Activated naive CD8-positive, alpha-beta T cell treated with anti-CD3 and anti-CD28 coated beads, Interleukin-2, amount 50 U/mL, for 16 hours (primary cell): Measurements from ENCODE around the gene P2RY11.

Experiments used
- DNase-seq: peaks from one replicate; pipeline ENCODE4 v3.0.0-alpha.2; 2020; ENCODE audit warnings: low read depth, low spot score

Gene P2RY11

DNA sequence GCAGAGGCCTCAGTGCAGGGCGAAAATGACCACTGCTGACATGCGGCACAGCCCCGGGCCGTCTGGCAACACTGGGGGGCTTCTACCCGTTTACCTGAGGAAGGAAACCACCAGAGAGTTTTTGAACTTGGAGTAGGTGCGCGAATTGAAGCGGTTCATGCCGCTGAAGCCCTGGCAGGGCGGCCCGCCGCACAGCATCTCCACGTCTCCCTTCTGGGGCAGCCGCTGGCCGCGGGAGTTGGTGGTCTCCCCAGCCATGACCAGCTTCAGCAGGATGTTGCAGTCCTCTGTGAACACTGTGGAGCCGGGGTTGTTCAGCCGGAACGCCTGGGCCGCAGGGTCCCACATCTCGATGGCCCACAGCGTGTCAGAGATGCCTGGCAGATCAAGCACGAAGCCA lies 28.5 kb downstream of the P2RY11 start:
- no peak for DNase-seq

DNA sequence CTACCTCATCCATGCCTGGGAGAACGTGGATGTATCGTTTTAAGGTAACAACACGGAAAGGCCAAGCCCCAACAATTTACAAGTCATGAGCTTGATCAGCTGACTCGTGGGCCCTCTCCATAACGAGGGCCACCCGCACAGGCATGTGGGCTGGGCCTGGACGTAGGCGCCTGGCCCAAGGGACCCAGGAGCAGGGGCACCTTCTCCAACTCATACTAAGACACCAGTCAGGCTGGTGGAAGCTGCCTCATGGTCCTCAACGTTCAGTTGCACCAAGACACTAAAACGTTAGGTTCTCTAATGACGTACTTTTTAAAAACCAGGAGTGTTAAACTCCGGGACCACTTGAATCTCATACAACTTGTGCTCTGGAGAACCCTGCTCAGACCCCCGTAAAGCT lies 30.0 kb downstream of the P2RY11 start:
- DNase-seq: no peak

DNA sequence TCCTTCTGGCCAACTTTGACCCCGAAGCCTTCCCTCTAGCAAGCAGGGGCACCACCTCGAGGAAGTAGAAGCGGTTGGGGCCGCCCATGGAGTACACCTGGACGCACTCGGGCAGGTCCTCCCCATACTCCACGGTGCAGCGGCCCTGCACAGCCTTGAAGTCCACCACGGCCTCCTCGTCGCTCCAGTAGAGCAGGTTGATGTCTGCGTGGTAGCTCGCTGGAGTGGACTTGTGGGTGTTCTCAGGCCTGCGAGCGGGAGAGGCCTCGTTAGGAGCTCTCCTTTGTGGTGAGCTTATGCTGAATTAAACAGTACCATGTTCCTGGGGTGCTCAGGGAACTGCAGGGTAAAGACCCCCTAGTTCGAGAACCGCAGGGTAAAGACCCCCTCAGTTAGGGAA lies 30.5 kb downstream of the P2RY11 start:
- no peak for DNase-seq

DNA sequence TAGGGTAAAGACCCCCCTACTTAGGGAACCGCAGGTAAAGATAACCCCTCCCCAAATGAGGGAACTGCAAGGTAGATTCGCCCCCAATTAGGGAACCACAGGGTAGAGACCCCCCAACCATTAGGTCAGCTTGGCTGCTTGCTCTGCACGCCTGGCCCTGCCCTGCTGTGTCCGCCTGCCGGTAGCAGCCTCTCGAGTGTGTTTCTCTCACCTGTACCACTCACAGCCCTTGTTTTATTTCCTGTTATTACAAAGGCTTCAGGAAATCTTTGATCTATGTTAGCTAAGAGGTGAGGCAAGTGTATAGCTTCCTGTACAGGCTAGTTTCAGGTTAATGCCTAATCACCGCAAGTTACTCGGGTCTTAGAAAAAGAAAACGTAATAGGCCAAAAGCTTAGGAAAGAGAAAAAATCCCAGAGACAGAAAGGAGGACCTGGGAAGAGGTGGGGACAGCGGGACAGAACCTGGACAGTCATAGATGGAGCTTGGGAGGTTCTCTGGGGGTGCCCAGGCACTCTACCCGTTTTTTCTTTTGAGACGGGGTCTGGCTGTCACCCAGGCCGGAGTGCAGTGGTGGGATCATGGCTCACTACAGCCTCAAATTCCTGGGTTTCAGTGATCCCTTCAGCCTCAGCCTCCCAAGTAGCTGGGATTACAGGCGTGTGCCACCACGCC lies 31.3 kb downstream of the P2RY11 start:
- DNase-seq: no peak

DNA sequence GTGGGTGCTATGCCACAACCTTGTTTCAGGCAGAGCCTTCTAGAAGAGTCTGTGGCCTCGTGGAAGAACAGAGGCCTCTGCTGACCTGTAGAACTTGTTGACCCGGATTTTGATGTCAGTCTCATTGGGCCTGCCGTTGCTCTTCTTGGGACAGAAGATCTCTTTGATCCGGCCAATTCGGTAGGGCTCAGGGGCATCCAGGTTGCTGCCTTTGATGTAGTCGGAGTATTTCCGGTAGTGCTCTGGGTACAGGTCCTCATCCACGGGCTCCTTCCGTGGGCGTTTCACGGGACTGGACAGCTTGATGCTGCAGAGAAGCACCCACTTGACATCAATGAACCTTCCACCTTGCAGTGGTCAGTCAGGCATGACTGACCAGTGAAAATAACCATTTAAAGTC lies 32.2 kb downstream of the P2RY11 start:
- no peak for DNase-seq

DNA sequence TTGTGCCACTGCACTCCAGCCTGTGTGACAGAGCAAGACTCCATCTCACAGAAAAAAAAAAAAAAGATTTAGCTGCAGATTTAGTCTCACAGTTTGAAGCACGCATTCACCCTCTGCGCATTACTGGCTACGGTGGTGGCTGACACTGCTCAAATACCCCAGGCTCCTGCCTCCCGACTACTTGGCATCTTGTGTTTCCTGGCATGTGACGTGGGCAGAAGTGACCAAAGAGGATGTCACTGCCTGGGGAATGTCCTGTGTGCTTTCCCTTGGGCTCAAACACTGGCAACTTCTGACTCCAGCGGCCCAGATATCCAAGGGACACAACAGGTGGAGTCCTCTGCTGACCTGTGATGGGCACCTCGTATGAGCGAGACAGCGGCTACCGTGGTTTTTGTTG lies 32.9 kb downstream of the P2RY11 start:
- DNase-seq: no peak

DNA sequence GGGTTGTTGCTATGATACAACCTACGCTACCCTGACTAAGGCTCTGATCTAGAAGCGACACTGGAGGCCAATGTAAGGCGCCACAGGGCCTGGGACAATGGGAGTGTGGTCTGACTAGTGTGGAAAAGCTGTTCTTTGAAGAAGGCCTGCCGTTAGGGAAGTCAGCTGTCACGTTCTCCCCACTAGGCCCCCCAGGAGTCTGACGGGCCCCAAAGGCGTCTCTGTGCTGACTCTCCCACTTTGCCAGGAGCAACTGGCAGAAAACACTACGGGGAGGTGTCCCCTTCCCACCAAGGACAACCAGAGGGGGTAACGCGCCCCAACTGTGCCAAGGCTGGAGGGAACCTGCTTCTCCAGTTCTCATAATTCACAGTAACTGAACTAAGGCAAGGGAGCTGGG lies 33.5 kb downstream of the P2RY11 start:
- DNase-seq: no peak

DNA sequence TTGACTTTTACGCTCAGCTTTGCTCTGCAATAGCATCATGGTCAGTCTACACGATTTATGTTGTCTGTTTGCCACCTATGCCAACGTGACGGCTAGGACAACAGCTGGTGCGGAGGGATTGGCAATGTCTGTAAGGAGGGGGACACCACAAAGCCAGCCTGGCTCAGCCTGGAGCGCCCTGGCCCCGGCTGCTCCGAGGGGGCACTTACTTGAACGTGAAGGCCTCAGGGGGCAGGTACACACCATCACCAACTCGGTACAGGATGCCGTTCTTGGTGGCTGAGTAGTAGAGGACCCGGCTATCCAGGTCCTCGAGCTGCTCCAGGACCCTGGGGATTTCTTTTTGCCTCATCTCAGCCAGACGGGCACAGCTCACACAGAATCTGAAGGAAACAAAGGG lies 34.6 kb downstream of the P2RY11 start:
- DNase-seq: no peak

DNA sequence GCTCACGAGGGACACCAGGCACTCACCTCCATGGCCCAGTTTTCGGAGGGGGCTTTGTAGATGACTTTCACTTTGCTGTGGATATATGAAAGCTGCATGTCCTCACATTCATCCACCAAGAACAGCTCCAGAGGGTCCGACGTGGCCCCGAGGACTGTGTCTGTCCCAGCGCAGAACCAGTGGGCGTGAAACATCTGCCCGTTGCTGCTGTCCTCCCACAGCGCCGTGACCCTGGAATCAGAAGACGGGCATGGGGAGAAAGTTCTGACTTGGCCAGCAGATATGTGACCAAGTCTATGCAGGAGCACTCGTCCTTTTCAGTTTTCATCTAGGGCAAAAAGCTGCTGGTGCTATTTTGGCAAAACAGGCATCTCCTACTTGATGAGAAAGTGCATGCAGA lies 37.9 kb downstream of the P2RY11 start:
- DNase-seq: no peak

DNA sequence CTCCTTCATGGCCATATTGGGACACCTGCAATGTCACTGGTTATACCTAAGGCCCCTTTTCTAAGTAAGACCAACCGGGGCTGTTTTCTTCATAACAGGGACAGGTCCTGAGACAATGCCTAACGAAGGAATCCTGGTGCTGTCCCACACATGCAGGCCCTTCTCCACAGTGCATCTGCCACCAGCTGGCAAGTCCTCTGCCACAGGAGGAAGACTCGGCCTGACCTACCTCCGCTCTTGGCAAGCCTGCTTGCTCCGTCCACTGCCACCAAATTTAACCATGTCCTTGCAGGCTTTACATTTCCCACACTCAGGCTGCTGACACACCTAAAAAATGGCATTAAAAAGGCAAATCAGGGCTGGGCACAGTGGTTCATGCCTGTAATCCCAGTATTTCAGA lies 40.0 kb downstream of the P2RY11 start:
- no peak for DNase-seq

DNA sequence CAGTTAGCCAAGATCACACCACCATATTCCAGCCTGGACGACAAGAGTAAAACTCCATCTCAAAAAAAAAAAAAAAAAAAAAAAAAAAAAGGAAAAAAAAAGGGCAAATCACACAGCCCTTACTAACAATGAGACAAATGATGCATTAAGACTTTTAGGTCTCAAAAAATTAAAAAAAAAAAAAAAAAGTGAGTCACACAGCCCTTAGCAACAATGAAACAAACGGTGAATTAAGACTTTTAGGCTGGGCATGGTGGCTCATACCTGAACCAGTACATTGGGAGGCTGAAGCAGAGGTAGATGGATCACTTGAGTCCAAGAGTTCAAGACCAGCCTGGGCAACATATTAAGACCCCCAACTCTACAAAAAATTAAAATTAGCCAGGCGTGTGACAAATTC lies 40.6 kb downstream of the P2RY11 start:
- DNase-seq: no peak

DNA sequence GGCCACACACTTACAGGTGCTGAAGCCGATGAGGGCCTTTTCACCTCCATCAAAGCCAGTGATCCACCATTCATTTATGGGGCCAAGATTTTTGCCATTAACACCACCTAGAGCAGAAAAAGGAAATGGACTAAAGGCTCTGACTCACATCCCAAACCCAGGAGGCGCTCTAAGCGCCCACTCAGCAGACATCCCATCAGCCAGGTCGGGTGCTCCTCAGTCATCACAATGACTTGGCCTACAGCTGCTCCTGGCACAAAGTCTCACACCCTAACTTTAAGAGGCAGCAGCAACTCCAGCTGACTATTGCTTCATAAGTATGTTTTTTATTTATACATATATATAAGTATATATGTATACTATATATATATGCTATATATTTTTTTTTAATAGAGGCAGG lies 44.3 kb downstream of the P2RY11 start:
- no peak for DNase-seq

DNA sequence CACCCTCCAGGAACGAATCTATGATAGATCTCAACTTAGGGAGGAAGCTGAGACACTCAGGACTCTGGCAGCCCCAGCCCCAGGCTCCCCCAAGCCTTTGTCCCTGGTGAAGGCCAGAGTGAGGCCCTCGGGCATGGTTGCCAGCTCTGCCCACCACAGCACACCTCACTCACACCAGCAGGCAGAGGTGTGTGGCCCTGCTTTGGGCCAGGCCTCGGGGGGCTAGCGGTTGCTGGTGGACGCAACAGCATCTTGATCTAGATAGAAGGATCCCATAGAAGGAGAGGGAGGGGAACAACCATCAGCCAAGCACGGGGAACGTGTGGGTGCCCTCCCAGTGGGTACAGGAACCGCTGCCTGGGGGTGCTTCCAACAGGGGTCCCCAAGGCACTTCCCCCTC lies 46.6 kb downstream of the P2RY11 start:
- DNase-seq: no peak

DNA sequence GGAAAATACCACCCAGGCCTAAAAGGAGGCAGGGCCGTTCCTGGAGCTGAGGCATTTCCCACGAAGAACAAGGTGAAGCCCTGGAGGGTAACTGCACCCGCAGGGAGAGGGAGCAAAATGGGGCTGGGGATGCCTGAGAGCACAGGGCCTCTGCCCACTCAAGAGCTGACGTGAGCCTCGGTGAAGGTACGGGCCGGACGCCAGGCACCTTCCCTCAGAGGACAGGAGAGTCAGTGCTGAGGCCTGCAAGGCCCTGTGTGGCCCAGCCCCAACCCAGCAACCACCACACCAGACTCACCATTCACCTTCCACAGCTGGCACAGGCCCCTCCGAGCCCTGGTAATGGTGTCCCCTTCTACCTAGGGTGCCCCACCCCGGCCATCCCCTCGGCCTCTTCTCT lies 47.0 kb downstream of the P2RY11 start:
- DNase-seq: no peak

DNA sequence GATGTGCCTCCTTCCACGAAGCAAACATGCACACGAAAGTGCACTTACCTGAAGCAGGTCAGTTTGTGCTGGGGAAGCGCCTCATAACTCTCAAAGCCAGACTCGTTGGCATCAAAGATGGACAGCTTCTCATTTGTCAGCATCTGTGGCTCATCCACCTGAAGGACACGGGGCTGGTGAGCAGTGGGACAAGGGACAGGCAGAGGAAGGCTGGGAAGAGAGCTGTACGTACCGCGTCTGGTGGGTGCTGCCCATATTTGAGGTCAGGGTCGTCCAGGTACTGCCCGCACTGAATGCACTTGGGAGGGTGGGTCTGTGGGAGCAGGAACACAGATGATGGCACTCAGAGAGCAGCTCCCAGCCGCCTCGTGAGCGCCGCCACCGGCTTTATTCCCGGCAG lies 48.1 kb downstream of the P2RY11 start:
- DNase-seq: no peak

DNA sequence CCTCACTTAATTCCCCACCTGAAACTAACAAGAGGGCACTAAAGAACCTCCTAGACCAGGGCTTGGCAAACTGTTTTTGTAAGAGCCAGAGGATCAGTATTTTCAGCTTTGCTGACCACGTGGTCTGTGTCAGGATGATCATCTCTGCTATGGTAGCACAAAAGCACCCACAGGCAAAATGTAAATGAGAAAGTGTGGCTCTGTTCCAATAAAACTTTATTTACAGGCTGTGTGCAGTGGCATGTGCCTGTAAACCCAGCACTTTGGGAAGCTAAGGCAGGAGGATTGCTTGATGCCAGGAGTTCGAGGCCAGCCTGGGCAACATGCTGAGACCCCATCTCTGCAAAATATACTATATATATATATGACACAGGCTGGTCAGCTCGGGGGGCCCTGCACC lies 52.0 kb downstream of the P2RY11 start:
- DNase-seq: no peak
